GM19467 (cell line): ENCODE measurements around the gene MAP4K5.
"Not testable (repeated sequence)": the region's sequence is repeated elsewhere in the genome, so short reads cannot be mapped to it uniquely, and the experiment has no call there.

Experiments
- ATAC-seq: cut with Tn5 transposase; IDR thresholded peaks from one replicate; pipeline ENCODE4 v1.9.1; 2021; ENCODE audit warnings: mild to moderate bottlenecking, moderate library complexity; ENCODE audit not compliant: unreplicated experiment

Gene MAP4K5

DNA sequence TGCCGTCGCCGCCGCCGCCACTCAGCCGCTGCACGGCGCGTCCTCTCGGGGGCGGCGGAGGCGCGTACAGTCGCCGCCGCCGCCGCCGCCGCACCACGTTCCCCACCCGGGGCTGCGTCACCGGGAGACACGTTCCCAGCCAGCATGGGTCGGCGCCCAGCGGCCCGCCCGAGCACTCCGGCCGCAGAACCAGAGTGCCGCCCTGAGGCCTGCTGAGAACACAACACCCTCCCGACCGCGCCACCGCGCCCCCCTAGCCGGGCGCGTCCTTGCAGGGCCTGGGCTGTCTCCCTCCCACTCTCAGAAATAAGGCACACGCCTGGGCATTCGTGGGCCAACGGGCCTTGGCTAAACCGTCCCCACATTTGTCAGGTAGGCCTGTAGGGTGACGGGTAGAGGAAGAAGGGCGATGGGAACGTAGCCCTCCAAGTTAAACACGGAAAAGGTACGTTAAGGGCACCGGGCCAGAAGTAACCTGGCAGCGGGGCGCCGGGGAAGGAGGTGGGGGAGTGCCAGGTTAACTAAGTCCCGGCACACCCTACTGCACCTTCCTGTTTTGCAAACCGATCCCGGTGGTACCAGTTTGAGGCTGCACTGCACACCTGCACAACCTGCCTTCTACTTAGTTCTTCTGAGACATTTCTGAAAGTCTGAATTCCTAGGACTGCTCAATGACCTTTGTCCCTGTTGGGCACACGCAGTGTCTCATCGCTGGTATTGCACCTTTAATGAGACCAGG, at the start of gene MAP4K5:
MAP4K5 (minus strand) TSS at position 68 of the 739 bp plus-strand sequence. CDS start 520 bp downstream, outside the sequence.
- ATAC-seq: peak; percentile 96

DNA sequence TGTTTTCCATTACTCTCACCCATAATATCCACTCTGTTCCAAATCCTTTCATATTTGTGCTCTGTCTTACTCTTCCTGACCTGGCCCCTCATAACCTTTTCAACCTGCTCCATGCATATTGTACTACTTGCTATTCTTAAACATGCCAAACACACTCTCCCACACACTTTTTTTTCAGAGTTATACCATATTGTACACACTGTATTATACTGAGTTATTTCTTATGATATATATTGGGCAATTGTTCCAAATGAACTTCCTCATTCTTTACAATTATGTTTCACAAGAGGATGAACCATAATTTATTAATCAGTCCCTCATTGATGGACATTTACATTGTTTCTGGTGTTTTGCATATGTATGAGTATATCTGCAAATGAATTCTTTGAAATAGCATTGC, 46.1 kb upstream of the MAP4K5 start:
- no peak for ATAC-seq

DNA sequence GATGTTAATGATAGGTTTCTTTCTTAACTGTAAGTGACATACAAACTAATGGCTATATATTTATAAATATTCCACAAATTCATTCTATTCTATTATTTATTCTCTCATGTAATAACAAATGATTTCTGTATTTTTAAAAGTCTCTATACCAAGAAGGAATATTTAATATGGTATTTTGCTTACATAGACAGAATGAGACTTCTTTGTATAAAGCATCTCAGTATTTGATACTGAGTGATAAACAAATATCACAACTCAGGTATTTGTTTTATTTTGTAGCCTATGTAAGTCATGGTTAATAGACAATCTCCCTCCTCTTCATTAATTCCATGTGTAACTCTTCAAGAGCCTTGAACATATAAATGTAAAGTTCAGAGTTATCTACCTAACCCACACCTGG, 45.6 kb upstream of the MAP4K5 start:
- ATAC-seq: no peak

DNA sequence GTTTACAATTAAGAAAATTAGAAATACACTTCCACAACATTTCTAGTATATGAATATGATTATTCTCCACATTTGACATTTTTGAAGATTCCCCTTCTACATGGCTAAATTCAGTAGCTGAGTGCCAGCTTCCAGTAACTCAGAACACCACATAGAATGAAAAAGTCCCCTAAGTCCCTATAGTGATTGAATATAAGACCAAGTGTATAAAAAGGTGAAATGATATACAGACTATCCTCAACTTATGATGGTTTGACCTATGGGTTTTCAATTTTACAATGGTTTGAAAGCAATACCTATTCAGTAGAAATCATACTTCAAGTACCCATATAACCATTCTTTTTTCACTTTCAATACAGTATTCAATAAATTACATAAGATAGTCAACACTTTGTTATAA, 43.4 kb upstream of the MAP4K5 start:
- ATAC-seq: no peak

DNA sequence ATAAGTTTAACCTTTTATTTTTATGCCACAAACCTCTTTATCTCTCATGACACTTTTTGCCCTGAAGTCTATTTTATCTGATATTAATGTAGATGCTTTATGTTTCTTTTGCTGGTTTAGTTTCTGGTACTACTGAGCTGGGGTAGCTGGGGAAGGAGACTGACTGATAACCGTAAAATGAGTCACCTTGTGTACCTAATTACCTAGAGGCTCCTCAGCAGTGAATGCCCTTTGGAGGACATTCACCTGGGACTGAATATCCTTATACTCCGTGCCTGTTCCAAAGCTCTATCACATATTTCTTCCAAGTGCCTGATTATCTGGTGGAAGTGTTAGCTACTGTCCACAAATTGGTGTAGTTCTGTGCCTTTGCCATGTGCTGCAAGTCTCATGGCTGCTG, 41.5 kb upstream of the MAP4K5 start:
- no peak for ATAC-seq

DNA sequence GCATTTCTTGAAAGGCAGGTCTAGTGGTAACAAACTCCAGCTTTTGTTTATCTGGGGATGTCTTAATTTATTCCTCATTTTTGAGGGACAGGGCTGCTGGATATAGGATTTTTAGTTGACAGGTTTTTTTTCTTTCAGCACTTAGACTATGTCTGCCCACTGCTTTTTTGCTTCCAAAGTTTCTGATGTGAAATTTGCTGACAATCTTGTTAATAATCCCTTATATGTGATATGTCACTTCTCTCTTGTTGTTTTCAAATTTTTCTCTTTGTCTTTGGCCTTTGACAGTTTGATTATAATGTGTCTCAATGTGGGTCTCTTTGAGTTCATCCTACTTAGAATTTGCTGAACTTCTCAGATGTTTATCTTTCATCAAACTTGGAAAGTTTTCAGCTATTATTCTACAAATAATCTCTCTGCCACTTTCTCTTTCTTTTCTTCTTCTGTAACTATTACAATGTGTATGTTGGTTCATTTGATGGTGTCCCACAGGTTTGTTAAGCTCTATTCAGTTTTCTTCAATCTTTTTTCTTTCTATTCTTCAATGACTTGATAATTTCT, 37.4 kb upstream of the MAP4K5 start:
- no peak for ATAC-seq

DNA sequence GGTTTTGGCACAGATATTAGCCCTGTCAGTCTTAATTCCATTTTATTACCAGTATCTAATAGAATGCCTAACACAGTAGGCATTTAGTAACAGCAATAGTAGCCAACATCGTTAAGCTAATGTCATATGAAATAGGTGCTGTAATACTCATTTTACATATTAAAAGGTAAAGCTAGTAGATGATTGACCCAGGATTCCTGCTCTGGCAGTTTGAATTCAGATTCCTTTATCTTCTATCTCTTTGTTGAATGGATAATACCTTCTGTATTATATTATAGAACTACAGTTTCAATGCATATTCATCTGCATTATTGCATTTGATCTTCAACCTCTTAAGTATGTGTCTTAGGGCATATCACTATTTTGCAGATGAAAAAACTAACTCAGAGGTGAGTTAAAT, 30.5 kb upstream of the MAP4K5 start:
- no peak for ATAC-seq

DNA sequence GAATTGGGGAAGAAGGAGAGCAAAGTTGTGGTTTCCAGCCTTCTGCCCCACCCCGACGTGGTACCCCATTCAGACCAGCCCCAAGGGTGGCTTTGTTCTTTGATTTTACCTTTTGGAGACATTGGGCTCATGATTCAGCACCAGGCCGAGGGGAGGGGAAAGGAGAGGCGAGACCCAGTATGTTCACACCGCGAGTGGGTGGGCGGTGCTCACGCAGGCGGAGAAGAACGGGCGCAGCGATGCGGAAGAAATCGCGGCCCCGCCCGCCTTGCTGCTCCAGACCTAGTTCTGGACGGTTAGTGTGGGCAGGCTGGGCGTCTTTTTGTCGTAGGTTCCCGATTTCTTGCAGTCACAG, 28.5 kb upstream of the MAP4K5 start:
- no peak for ATAC-seq

DNA sequence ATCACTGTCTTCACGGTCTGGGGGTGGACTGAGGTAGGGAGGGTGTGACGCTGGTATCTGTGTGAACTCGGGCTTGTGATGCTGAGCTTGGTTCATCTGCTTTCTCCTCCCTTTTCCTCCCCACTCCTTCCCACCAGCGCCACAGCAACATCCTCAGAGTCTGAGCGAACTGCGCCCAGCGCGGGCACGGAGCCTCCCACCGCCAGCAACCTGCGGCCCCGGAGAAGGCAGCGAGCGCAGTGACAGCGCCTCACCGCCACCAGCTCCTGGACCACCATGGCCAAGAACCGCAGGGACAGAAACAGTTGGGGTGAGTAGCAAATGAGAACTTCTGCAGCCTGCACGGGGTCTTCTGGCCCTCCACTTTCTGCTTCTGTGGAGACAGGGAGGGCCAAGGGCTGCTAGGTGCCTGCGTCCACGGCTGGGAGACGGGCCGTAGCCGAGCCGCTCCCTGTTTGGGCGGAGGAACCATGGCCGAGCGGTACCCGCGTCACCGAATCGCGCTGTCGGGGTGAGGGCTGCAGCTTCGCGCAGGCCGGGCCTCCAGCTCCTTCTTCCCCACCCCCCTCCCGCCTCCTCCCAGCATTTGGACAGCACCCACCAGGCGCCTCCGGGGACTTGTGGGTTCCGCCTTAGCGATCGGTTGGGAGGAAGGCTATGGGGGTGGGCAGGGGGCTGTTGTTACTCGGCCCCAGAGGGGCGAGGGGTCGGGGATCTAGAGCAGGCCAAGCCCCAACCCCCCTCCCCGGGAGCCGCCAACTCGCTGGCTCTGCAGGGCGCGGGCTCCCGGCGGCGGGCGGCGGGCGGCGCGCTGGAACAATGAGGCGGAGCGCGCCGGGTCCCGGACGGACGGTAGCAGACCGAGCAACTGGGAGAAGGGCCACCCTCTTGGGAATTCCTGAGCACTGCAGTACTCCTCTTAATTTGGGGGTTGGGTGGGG, 27.9 kb upstream of the MAP4K5 start, which contains the start of gene ATL1:
ATL1 (plus strand) TSS at position 156 of the 941 bp plus-strand sequence; CDS start at position 277, 121 bp downstream.
- no peak for ATAC-seq

DNA sequence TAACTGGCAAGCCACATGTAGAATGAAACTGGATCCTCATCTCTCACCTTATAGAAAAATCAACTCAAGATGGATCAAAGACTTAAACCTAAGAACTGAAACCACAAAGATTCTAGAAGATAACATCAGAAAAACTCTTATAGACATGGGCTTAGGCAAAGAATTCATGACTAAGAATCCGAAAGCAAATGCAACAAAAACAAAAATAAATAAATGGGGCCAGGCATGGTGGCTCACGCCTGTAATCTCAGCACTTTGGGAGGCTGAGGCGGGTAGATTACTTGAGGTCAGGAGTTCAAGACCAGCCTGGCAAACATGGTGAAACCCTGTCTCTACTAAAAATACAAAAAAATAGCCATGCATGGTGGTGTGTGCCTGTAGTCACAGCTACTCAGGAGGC, 20.4 kb upstream of the MAP4K5 start:
- ATAC-seq: not testable (repeated sequence)

DNA sequence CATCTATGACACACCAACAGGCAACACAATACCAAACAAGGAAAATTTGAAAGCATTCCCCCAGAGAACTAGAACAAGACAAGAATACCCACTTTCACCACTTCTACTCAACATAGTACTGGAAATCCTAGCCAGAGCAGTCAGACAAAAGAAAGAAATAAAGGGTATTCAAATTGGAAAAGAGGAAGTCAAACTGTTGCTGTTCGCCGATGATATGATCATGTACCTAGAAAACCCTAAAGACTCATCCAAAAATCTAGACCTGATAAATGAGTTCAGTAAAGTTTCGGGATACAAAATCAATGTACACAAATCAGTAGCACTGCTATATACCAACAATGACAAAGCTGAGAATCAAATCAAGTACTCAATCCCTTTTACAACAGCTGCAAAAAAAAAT, 19.5 kb upstream of the MAP4K5 start:
- ATAC-seq: no peak

DNA sequence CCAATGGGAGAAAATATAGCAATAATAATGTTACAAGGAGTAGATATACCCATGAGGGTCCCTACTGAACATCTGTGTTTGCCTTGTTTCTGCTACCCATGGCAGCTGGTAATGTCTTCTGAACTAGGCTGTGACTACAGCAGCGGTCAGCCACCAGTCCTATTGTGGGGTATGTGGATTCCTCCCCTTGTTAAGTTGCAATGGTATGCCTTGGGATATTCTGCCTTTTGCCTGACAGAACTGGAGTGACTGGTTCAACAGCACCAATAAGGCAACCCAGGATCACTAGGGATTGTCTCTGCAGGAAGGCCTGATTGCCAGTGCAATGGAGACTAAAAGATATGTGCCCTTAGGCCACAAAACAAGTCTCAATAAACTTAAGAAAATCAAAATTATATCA, 17.9 kb upstream of the MAP4K5 start:
- ATAC-seq: no peak

DNA sequence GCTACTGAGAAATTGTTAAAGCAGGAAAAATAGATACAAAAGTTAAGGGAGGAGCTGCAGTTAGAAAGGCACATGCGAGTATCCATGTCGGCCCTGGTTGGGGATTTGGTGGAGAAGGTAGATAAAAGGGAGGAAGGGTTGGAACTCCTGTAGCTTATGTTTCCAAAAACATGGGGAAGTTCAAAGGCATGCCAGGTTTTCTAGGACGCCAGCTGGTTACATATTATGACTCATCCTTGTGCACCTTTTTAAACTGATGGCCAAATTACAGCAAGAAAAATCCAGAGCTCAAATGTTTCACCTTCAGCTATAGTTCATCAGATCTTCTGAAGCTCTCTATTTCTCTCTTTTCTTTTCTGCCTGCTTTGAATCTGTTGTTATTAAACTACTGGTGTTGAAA, 13.2 kb upstream of the MAP4K5 start:
- no peak for ATAC-seq

DNA sequence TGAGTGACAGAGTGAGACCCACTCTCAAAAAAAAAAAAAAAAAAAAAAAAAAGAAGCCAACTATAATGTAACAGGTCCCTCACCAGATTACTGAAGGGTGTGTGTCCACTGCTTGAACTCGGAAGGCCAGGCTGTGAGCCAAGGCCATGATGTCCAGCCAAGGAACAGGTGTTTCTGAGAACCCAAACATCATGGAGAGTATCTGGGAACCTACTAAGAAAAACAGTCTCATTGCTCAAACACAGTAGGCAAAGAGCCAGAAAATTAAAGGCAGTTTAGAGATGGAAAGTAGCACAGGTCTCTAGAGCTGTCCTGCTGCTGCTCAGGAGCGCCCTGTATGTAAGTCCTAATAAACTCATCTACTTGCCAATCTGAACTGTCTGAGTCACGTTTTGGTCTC, 12.5 kb upstream of the MAP4K5 start:
- ATAC-seq: no peak

DNA sequence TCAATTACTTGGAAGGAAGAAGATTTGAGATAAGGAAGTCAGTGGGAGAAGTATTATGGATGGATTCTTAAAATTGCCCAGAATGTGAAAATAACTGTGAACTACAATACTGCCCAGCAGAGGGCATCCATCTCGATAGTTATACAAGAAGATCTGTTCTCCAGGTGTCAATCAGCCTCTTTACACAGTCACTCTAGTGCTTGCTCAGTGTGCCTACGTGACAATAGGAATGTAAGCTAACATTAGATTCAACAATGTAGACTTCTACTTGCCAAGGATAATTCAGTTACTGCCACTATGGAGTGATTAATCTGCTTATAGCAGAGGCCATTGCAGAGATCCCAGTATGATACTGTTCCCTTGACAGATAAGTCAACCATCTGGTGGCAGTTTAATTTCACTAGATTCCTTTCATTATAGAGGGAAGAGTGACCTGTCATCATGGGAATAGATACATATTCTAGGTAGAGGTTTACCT, 10.6 kb upstream of the MAP4K5 start:
- peak; percentile 63 for ATAC-seq

DNA sequence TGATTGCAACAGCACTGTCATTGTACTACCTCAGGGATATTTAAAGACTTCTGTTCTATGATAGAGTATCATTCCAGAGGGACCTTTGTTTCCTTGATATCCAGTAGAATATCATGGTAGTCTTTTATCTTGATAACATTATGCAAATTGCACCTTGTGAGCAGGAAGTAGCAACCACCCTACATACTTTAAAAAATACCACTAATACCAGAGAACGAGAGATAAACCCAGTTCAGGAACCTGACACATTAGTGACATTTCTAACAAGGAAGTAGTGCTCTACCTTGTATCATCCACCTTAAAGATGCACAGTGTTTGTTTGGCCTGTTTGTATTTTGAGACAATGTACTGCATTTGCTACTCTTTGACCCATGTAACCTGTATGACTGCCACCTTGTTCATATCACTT, 8.8 kb upstream of the MAP4K5 start:
- no peak for ATAC-seq

DNA sequence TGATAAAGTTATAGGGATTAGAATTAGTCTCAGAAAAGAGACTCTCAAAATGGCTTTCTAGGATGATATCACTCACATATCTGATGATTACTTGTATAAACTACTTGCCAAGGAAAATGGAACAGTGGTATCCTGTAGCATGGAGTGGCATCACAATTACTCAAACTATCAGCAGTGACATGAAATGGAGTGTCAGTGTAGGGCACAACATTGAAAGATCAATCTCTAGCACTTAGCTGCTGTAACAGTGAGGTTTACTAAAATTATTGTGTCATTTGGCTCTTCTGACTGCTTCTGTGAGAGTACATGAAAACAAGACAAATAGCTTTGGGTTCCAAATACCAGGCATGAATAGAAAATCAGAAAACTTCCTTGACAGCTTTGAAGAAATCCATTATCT, 6.7 kb upstream of the MAP4K5 start:
- ATAC-seq: no peak

DNA sequence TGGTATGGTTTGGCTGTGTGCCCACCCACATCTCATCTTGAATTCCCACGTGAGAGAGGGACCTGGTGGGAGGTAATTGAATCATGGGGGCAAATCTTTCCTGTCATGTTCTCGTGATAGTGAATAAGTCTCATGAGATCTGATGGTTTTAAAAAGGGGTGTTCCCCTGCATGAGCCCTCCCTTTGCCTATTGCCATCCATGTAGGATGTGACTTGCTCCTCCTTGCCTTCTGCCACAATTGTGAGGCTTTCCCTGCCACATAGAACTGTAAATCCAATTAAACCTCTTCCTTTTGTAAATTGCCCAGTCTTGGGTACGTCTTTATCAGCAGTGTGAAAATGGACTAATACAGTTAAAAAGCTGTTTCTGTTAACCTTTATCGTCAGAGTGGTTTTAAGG, 5.7 kb upstream of the MAP4K5 start:
- ATAC-seq: not testable (repeated sequence)

DNA sequence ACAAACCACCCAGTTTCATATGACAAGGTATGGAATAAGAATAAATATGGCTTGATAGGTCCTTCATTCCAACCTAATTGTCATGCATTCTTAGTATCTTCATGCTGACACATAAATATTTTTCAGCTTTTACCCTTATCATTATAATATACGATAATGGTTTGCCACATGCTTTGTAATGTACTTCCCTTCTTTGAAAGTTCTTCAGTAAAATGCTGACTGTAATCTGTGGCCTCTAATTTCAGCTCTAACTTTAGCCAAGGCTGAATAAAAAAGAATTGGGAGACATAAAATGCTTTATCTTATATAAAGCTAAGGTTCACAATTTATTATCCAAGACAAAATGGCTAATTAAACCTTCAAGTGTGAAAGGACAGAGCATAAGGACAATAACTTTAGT, 2.6 kb upstream of the MAP4K5 start:
- ATAC-seq: no peak

DNA sequence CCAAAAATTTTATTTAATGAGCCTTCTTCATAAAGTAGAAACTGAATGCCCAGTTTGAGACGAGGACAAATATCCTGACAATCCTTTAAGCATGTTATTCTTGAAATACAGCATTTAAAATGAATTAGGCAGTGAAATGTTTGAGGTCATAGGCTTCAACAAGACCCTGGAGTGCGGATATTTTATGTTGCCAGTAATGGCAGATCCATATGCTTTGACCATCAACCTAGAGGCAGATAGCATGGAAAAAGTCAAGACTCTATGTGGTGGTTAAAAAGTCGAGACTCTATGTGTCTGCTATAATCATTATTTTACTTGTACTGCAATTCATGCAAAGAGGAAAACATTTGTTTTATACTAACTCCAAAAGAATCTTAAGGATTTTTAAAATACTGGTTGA, 2.0 kb upstream of the MAP4K5 start:
- ATAC-seq: no peak

DNA sequence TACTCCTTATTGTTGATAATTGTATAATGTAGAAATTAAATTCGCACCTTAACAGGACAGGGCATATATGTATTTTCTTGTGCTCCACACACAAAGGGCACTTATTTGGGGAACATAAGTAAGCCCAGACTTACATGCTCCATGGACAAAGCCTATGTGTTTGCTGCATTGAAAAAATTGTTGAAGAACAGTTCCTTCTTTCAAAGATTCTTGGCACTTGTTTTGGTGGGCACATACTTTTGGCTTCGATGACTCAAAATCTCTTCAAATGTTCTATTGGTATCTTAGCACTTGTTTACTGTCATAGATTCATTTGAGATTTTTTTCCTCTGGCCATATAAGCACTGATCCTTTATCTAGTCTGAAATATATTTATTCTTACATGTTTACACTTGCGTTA, 1.4 kb upstream of the MAP4K5 start:
- ATAC-seq: no peak
